HTERT RPE-1 (cell line): ENCODE data around the gene ADGRG7.

ENCODE experiments used
- in situ Hi-C: fragments of 300-500 bp; cut with MboI; formaldehyde crosslinking; loops from 4 replicates; pipeline ENCODE4 v1.14.3; 2020; ENCODE audit warnings: low sequenced_read_pairs

The ADGRG7 gene

DNA sequence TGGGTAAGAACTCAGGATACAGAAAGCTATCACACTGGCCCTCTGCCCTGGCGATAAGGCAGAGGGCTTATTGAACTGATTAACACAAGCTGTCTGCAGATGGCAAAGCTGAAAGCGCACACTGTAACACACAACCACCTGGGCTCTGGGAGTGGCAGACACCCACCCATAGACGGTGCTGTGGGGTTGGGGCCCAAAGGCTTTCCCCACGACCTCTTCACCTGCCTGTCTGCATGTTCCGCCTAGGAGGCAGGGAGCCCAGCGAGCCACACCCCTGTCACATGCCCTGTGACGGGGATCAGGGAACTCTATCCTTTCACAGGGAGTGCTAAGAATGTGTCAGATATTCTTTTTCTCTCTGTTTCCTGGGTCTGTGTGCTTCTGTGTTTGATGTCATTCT, 87.8 kb downstream of the ADGRG7 start:
- in situ Hi-C loops, result no loop called here

DNA sequence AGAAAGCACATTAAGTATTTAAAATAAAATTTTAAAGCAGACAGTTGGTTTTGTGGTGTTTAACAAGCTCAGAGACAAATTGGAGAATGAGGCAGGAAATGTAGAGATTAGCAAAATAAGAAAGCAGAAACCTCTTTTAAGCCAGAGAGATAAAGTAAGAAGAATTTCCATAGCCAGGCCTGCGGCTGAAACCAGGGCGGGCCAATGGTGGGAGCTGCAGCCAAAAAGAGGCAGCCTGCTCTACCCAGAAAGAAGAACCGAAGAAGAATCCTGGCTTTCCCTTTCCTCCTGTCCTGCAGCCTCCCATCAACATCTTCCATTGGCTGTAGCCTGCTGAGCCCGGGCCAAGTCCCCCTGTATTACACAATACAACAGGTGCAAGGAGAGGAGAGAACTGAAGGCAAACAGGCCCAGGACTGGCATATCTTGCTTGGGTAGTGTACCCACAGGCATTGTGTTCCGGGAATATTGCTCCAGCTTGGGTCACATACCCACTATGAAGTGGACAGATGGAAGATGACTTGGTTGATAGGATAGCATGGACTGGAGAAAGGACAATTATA, 88.4 kb downstream of the ADGRG7 start:
- in situ Hi-C loops, result no loop called here

DNA sequence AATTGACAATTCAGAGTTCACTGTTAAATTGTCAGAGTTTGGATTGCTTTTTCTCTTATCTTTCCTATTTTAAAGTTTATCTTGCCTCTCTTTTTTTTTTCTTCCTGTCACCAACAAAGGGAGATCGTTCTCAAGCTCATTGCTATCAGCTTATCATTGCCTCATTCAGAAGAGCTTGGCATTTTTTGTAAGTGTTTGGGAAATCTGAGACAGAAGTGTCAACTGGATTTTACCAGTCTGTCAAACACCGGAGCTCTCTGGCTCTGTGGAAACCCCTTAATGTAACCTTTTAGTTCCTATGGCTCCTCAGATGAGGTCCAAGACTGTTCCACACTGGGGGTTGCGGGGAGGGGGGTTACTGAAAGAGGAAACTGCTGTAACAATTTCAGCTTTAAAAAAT, 89.3 kb downstream of the ADGRG7 start:
- in situ Hi-C loops, result no loop called here

DNA sequence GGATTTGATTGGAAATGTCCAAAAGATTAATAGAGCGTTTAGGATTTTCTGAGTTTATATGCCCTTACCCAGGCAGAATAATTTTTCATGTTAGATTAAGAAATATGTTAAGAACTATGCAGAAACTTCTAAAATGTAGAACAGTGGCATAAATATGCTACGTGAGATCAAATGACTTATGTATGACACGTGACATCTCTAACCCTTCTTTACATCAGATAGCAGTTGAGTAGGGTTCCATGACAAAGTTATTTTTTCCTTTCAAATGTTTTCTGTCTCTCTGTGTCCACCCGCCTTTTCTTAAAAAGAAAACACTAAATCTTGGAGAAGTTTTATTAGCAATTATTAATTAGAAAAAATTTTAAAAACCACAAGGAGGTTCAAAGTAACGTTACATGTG, 91.3 kb downstream of the ADGRG7 start:
- in situ Hi-C loops, result no loop called here

DNA sequence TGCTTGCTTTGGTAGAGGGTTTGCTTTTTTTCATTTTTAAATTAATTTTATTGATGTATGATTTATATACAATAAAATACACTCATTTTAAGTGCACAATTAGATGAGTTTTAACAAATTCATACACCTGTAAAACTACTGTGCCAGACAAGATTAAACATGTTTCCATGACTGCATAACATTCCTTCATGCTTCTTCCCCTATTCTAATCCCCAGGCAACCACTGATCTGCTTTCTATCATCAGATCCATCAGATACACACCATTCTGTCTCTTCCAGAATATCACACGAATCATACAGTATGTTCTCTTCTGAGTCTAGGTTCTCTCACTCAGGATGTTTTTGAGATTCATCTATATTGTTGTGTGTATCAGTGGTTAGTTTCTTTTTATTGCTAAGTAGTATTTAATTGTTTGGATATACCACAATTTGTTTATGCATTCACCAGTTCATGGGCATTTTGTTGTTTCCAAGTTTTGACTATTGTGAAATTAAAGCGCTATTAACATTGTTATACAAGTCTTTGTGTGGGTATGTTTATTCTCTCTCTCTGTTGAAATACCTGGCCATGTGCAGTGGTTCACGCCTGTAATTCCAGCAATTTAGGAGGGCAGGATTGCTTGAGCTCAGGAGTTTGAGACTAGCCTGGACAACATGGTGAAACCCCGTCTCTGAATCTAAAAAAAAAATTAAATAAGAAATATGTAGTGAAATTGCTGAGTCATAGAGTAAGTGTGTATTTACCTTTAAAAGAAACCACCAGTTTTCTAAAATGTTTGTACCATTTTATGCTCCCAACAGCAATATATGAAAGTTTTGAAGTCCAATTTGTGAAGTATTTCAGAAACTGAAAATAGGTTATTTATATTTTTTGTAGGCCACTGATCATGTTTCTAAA, 92.9 kb downstream of the ADGRG7 start:
- in situ Hi-C loops, result no loop called here

DNA sequence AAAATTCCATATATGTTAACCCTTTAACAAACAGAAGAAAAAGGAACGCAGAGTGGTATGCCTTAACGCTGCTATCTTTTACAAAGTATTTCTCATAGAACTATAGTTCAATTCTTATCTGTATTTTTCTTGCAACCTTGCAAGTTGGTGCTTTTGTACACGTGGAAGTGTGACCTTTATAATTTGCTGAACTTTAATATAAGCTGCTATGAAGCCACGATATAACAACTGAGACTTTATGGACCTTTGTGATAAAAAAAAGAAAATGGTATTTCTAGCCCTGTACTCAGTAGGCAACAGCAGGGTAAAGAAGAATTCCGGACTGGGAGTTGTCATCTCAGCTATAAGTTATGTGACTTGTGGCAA, 93.6 kb downstream of the ADGRG7 start:
- in situ Hi-C loops, result no loop called here

DNA sequence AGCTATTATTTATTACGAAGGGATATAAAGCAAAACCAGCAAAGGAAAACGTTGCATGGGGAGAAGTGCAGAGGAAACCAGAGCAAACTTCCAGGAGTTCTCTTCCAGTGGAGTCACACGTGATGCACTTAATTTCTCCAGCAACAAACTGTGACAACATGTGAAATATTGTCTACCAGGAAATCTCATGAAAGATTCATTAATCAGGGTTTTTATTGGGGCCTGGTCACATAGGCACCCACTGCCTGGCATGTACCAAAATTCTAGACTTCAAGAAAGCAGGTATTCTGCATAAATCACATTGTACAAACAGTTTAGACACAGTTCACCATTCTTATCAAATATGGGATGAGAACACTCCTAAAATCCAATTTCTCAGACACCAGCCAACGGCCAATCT, 94.5 kb downstream of the ADGRG7 start:
- in situ Hi-C loops, result no loop called here

DNA sequence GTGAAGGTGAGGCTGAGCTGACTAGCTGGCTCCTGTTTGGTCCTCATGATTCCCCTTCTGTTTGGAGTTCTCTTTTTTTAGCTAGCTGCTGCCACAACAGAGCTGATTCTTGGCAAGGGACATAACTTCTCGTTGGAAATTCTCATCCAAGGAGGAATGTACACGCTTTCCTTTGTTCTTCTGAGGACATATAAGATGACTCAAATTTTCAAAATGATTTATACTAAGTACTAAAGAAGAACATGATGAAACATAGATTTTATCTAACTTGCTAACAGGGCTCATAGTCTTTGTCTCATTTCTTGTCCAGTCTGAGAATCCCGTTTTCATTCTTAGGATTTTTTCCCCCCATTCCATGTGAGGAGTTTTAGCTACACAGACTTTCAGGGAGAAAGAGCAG, 97.0 kb downstream of the ADGRG7 start:
- in situ Hi-C loops, result no loop called here

DNA sequence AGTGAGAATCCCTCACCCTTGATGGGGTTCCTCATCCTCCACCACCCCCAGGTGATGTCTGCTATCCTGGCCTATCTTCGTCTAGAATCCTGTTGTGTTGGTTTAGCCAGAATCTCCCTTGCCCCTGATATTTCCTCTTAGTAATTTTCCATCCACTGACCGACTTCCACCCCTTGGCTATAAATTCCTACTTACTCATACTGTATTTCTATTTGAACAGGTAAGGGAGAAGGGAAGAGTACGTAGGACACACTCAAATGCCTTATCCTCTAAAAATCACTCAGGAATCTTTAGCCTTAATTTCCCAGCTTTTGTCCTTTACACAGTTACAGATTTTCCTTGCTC, 99.2 kb downstream of the ADGRG7 start:
- in situ Hi-C loops, result no loop called here

DNA sequence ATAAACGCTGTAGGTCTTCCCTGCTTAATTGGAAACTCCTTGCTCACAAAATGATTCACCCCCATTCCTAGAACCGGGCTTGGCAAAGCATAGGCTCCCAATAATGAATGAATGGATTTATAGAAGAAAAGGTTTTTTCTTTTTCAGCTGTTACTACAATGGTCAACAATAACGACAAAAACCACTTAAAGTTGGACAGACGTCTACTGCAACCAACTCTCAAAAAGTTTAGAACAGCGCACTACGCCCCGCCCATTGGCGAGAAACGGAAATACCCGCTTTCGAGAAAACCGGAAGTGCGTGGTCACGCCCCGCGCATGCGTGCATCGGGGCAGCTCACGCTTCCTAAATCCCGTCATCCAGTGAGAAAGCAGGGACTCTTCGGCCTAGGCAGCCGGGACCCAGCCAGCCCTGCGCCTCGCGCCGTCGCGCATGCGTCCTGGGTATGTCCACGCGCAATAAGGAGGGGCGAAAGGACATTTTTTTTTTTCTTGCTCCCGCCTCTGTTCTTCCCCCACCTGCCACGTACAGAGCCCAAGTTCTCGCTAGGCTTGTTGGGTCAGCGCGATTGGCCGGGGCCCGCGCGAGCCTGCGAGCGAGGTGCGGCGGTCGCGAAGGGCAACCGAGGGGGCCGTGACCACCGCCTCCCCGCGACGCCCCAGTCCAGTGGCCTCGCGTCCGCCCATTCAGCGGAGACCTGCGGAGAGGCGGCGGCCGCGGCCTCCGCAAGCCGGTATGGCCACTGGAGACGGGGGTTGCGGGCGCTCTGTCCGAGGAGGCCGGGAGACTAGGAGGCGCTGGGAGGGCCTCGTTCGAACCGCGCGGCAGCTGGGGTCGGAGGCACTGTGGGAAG, 99.8 kb downstream of the ADGRG7 start, which contains the start of gene TFG:
TSS of gene TFG (plus strand) at position 506 of the 853 bp plus-strand sequence. CDS start 4,192 bp downstream, outside the sequence.
- in situ Hi-C loops, result no loop called here

DNA sequence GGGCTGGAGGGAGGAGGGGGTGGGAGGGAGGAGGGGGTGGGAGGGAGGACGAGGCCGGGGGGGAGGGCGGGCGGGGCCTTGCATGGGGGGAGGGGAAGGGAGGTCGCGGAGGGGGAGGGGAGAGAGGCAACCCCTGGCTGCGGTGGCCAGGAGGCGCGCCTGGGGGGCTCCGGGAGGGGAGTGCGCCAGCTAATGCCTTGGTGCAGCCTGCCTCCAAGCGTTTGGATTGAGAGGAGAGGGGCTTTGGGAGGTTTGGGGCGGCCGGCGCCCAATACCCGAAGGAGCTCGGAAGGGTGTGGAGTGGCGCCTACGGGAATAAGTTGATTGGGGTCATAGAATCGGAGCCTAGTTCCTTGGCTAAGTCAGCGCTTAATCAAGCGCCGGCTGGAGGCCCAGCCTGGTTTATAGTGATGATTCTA, 100.5 kb downstream of the ADGRG7 start:
- in situ Hi-C loops, result no loop called here

DNA sequence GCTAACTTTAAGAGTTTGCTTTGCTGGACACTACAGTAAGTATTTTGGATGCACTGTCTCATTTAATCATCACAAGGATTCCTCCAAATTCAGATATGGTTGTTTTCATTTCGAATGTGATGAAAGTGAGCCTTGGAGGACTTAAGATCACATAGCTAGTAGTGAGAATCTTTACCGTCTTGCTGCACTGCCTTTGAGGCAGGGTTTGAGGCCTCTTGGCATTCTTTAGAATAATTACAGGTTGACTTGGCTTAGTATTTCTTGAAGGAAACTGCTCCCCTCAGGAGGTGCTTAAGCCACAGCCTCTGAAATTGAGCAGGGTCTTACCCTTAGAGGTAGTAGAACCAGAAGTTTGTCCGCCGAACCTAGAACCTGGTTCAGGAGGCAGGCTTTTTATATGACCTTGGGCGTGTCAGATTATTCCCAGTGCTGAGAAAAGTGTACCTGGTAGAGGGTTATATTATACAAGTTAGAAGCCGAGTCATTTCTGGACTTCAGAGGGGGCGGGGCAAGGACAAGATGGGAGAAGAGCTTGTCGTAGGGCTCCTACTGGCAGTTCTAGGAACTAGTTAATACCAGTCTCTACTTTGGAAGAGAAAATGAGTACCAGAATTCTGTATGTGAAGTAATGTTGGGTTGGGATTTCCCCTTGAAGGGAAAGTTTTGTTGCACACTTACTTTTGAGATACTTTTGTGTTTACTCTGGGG, 101.0 kb downstream of the ADGRG7 start:
- in situ Hi-C loops, result no loop called here

DNA sequence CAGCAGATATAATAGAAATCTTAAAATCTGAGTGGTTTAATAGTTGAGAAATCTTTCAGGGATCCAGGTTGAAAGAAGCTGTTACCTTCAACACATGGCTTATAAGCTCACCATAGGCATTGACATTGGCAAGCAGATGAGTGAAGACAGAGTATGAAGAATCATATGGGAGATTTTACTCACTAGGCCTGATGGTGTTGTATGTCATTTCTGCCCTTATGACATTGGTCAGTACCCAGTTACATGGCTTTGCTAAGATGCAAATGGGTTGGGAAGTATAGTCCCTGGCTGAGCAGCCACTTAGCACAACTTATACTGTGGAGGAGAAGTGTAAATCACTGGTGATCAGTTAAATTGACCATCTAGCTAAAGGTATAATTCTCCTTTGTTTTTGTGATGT, 105.8 kb downstream of the ADGRG7 start:
- in situ Hi-C loops, result no loop called here

DNA sequence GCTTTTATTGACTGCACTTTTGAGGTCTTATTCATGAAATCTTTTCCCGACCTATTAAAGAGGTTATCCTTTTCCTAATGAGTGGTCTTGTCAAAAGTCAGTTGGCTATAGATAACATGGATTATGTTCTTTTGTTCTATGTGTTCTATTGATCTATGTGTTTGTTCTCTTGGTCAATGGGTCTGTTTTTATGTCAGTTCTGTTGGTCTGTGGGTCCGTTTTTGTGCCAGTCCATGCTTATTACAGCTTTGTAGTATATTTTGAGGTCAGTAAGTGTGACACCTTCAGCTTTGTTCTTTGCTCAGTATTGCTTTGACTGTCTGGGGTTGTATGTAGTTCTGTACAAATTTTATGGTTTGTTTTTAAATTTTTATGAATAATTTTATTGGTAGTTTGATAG, 107.7 kb downstream of the ADGRG7 start:
- in situ Hi-C loops, result no loop called here

DNA sequence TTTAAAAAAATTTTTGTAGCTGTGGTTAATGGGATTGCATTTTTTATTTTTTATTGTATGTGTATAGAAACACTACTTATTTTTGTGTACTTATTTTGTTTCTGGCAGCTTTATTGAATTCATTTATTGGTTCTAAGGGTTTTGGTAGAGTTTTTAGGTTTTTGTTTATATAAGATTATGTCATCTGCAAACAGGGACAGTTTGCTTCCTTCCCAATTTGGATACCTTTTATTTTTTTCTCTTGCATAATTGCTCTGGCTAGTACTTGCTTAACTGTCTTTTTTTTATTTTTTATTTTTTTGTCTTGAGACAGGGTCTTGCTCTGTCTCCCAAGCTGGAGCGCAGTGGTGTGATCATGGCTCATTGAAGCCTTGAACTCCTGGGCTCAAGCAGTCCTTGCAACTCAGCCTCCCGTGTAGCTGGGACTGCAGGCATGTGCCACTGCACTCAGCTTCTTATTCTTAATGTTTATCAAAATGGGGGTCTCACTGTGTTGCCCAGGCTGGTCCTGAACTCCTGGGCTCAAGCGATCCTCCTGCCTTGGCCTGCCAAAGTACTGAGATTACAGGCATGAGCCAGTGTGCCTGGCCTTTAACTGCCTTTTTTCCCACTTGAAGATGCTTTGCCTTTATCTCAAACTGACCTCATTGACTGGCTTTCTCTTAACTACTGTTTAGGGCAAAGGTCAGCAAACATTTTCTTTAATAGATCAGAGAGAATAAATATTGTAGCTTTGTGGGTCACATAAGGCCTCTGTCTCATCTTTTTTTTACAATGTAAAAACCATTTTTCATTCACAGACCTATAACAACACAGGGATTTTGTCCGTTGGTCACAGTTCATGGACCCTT, 108.5 kb downstream of the ADGRG7 start:
- in situ Hi-C loops, result no loop called here

DNA sequence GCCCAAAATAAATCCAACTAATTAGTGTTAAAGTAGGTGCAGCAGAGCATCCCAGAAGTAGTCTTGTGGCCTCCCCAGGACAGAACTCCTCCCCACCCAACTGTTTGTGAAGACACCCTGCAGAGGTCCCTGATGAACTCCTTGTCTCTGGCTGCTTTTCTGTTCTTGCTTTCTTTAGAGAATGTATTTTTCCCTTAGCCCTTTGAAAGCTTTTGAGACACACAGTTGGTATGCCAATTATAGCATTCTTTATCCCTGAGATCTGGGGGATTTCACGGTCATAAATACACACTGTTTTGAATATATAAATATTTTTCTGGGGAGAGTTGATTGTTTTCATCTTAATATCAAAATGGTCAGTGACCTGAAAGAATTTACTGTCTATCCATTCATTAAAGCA, 109.7 kb downstream of the ADGRG7 start:
- in situ Hi-C loops, result no loop called here

DNA sequence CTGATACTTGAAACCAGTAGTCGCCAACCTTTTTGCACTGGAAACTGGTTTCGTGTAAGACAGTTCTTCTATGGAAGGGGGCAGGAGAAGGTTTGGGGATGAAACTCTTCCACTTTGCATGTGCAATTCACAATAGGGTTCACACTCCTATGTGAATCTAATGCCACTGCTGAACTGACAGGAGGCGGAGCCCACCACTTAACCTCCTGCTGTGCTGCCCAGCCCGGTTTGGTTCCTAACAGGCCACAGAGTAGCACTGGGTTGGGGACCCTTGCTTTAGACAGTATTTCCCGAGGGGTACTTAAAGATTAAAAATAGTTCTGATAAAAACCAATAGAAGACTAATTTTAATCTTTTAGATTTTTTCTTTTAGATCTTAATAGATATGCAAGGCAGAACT, 111.0 kb downstream of the ADGRG7 start:
- in situ Hi-C loops, result no loop called here

DNA sequence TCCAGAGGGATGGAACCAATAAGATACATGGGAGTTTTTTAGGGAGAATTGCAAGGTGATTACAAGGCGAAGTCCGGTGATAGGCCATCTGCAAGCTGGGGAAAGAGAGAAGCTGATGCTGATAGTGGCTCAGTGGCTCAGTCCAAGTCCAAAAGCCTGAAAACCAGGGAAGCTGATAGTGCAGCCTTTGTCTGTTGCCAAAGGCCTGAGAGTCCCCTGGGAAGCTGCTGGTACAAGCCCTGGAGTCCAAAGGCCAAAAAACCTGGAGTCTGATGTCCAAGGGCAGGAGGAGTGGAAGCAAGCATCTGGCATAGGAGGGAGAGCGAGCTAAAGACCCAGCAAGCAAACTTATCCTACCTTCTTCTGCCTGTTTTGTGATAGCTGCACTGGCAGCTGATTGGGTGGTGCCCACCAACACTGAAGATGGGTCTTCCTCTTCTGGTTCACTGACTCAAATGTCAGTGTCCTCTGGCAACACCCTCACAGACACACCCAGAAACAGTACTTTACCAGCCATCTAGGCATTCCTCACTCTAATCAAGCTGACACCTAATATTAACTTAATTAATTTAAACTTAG, 116.6 kb downstream of the ADGRG7 start:
- in situ Hi-C loops, result no loop called here

DNA sequence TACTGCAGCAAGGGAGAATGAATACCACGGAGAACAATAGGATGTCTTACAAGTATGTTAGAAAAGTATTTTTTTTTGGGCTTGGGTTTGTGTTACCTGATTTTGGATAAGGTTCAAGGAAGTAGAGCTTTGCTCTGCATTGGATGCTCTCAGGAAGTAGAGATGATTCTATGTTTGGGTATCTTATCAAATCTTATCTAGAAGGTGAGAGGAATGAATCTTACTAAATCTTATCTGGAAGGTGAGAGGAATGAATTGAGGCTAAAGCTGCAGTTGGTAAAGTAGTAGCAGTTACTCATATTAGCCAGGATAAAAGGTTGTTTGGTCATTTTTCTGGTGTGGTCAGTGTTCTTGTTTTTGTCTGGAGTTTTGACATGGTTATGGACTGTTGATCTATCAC, 117.3 kb downstream of the ADGRG7 start:
- in situ Hi-C loops, result no loop called here

DNA sequence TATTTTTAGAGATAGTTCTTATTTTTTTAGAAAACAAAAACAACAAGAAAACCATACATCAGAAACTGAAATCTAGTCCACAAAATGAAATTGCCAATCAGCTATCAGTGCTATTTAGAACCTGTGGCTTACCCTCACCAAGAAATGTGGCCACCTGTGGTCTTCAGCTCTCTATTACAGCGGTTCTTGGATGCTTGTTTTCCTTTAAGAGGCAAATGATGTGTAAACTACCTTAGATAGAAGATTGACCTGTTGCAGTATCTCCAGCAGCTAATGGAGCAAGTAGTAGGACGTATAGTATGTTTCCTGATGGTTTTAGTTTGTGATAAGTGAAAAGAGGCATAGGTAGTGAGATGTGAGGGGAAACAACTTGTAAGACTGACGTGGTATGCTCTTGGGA, 121.1 kb downstream of the ADGRG7 start:
- in situ Hi-C loops, result no loop called here
